HEK293T (cell line): ENCODE data around the gene XPNPEP2.

Experiments used
- CTCF ChIA-PET: fragments of 350-600 bp; formaldehyde crosslinking; extraction: SDS; loops from one replicate; lab custom pipeline; 2021; ENCODE audit warnings: antibody characterized with exemption, inconsistent platforms; lab: Yijun Ruan, JAX
- POLR2A ChIA-PET: fragments of 350-600 bp; formaldehyde crosslinking; extraction: SDS; loops from one replicate; lab custom pipeline; 2020; ENCODE audit warnings: antibody characterized with exemption, inconsistent platforms; lab: Yijun Ruan, JAX
- DNase-seq: peaks from one replicate; pipeline ENCODE4 v3.0.0; 2012; ENCODE audit warnings: mixed read lengths; ENCODE audit errors: extremely low spot score
- ARNT ChIP-seq: fragments of 450-650 bp; IDR thresholded peaks from 2 replicates; pipeline ENCODE4 v1.6.1; 2017; ENCODE audit warnings: mild to moderate bottlenecking
- BHLHE40 ChIP-seq: fragments of 450-650 bp; IDR thresholded peaks from 2 replicates; pipeline ENCODE4 v1.6.1; 2016; ENCODE audit warnings: mild to moderate bottlenecking, moderate library complexity, borderline replicate concordance
- CTBP1 ChIP-seq: fragments of 450-650 bp; IDR thresholded peaks from 2 replicates; pipeline ENCODE4 v1.6.1; 2016; ENCODE audit warnings: borderline replicate concordance
- ELF4 ChIP-seq: fragments of 450-650 bp; IDR thresholded peaks from 2 replicates; pipeline ENCODE4 v1.6.1; 2017; ENCODE audit warnings: antibody characterized with exemption
- FOXA1 ChIP-seq: fragments of 450-650 bp; IDR thresholded peaks from 2 replicates; pipeline ENCODE4 v1.6.1; 2016; ENCODE audit warnings: mild to moderate bottlenecking
- FOXK2 ChIP-seq: fragments of 450-650 bp; IDR thresholded peaks from 2 replicates; pipeline ENCODE4 v1.6.1; 2016; ENCODE audit warnings: mild to moderate bottlenecking
- FOXM1 ChIP-seq: fragments of 450-650 bp; IDR thresholded peaks from 2 replicates; pipeline ENCODE4 v1.6.1; 2017; ENCODE audit warnings: mild to moderate bottlenecking, borderline replicate concordance
- HDGF ChIP-seq: fragments of 450-650 bp; IDR thresholded peaks from 2 replicates; pipeline ENCODE4 v1.6.1; 2017; ENCODE audit warnings: antibody characterized with exemption, borderline replicate concordance
- L3MBTL2 ChIP-seq: fragments of 450-650 bp; conservative IDR thresholded peaks from 2 replicates; pipeline ENCODE4 v1.6.1; 2016; ENCODE audit warnings: mild to moderate bottlenecking
- LEF1 ChIP-seq: fragments of 450-650 bp; IDR thresholded peaks from 2 replicates; pipeline ENCODE4 v1.6.1; 2017; ENCODE audit warnings: mild to moderate bottlenecking, borderline replicate concordance
- NFRKB ChIP-seq: fragments of 450-650 bp; IDR thresholded peaks from 2 replicates; pipeline ENCODE4 v1.6.1; 2016; ENCODE audit warnings: mild to moderate bottlenecking, moderate library complexity
- SP1 ChIP-seq: fragments of 450-650 bp; IDR thresholded peaks from 2 replicates; pipeline ENCODE4 v1.6.1; 2017
- SUZ12 ChIP-seq: fragments of 450-650 bp; IDR thresholded peaks from 2 replicates; pipeline ENCODE4 v1.6.1; 2016; ENCODE audit warnings: mild to moderate bottlenecking
- TARDBP ChIP-seq: fragments of 450-650 bp; IDR thresholded peaks from 2 replicates; pipeline ENCODE4 v1.6.1; 2016
- ZNF384 ChIP-seq: fragments of 450-650 bp; IDR thresholded peaks from 2 replicates; pipeline ENCODE4 v1.6.1; 2016
- TF ChIP-seq, protein P1 (sequence below): fragments of 450-650 bp; IDR thresholded peaks from 2 replicates; pipeline ENCODE4 v1.6.1; 2016

The XPNPEP2 gene

DNA sequence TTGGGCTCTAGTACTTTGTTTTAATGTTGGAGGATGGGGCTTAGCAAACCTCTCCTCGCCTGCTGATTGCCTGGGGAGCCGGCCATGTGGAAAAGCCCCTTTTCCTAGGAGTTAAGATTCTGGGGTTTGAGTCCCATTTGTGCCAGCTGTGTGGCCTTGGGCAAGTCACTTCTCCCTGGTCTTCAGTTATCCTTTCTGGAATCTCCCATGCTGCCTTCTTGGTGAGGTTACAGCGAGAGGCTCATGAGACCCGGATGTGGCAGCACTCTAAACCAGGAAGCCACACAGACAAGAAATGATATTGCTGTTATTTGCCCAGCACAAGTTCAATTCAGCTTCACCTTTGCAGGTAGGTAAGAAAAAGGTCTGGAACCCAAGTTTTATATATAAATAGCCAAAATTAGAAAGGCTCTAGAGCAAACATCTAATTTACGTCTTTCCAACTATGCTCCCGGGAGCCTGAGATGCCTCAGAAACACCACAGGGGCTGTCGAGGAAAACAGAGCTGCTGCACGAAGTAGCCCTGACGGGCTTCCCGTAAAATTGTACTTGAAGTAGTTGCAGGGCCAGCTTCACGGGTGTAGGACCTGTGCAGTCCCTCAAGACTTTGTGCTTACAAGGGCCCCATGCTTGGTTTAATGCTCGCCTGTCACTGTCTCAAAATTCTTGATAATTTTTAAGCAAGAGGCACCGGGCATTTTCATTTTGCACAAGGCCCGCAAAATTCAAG lies 32.7 kb downstream of the XPNPEP2 start:
- no peak for TF ChIP-seq FOXM1
- TF ChIP-seq LEF1 = no peak
- no peak for TF ChIP-seq CTBP1
- no peak for TF ChIP-seq ZNF384
- TF ChIP-seq FOXA1 = no peak
- no peak for TF ChIP-seq TARDBP
- no peak for TF ChIP-seq ELF4
- TF ChIP-seq SP1 = no peak
- TF ChIP-seq HDGF = no peak
- no peak for TF ChIP-seq SUZ12
- TF ChIP-seq, protein P1, sequence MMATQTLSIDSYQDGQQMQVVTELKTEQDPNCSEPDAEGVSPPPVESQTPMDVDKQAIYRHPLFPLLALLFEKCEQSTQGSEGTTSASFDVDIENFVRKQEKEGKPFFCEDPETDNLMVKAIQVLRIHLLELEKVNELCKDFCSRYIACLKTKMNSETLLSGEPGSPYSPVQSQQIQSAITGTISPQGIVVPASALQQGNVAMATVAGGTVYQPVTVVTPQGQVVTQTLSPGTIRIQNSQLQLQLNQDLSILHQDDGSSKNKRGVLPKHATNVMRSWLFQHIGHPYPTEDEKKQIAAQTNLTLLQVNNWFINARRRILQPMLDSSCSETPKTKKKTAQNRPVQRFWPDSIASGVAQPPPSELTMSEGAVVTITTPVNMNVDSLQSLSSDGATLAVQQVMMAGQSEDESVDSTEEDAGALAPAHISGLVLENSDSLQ = no peak
- TF ChIP-seq L3MBTL2 = no peak
- TF ChIP-seq NFRKB = no peak
- no peak for TF ChIP-seq FOXK2
- no peak for TF ChIP-seq ARNT
- no peak for TF ChIP-seq BHLHE40
- CTCF ChIA-PET = interaction anchor here (0.7 kb wide), 1 partner anchor 54 kb away, joined by 3 read pairs; no protein-coding TSS in a partner anchor
- POLR2A ChIA-PET = no interaction called here
- DNase-seq = no peak

DNA sequence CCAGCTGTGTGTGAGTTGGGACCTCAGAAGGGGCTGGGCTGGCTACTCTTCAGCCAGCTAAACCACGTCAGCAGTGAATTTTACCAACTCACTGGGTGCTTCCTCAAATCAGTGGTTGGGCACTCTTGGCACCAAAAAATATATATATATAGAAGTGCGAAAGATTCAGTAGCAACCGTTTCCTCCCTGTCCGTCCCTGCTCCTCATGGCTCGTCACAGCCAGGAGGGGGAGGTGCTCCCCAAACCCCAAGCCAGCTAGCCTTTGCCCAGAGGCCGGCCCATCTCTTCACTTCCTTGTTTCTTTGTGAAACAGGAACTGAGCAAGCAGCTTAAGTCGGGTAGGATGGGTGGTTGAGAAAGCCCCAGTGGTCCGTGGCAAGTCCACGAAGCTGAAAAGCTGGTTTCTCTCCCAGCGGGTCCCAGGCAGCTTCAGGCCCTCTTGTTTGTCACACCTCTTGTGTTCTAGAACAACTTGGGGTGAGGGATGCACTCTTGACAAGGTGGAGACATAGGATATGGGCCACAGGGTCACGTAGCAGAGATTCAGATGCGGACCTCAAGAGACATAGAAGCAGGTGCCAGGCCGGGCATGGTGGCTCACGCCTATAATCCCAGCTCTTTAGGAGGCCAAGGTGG lies 34.1 kb downstream of the XPNPEP2 start:
- ChIA-PET CTCF (no interaction called here), POLR2A (no interaction called here)
- no peak for TF ChIP-seq TARDBP
- no peak for TF ChIP-seq NFRKB
- TF ChIP-seq CTBP1 = no peak
- no peak for TF ChIP-seq HDGF
- TF ChIP-seq, protein P1 = no peak
- TF ChIP-seq LEF1 = no peak
- no peak for TF ChIP-seq SUZ12
- TF ChIP-seq ZNF384 = no peak
- TF ChIP-seq BHLHE40 = no peak
- TF ChIP-seq ELF4 = no peak
- TF ChIP-seq FOXM1 = no peak
- no peak for DNase-seq

DNA sequence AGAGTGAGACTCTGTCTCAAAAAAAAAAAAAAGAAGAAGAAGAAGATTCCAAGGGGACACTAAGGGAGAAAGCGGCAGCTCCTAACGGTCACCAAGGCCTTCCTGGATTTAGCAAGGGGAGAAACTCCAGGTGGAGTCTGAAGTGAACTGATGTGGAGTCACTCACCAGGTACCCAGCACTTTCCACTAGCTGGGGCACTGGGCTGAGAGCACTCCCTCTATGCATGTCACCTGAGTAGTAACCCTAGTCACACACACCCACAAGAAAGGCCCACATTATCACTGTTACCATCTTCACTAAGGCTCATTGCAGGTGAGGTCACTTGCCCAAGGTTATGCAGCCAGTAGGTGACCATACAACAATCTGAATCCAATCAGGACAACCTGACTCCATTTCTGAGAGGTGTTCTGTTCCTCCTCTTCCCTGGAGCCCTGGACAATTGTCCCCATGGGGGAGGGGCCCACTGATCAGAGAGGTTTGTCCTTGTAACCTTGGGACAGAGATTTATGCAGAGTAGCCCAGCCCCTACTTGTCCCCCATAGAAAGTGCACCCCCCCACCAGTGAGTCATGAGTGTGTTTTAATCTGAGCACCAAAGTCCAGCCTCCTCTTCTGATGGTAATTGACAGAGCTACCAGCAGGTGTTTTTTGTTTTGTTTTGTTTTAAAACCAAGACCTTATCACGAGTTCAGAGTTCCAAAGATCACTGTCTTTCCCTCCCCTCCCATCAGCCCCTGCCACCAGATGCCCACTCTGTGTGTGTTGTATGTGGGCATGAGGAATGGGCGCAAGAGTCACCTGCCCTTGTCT lies 35.1 kb downstream of the XPNPEP2 start:
- DNase-seq = no peak
- no peak for TF ChIP-seq FOXM1
- no peak for TF ChIP-seq TARDBP
- TF ChIP-seq BHLHE40 = no peak
- no peak for TF ChIP-seq SUZ12
- TF ChIP-seq ELF4 = no peak
- TF ChIP-seq, protein P1 = no peak
- TF ChIP-seq FOXA1 = no peak
- TF ChIP-seq HDGF = no peak
- no peak for TF ChIP-seq NFRKB
- no peak for TF ChIP-seq ARNT
- TF ChIP-seq ZNF384 = no peak
- TF ChIP-seq L3MBTL2 = no peak
- no peak for TF ChIP-seq SP1
- no peak for TF ChIP-seq FOXK2
- no peak for TF ChIP-seq LEF1
- TF ChIP-seq CTBP1 = no peak
- POLR2A ChIA-PET = no interaction called here
- CTCF ChIA-PET = no interaction called here

DNA sequence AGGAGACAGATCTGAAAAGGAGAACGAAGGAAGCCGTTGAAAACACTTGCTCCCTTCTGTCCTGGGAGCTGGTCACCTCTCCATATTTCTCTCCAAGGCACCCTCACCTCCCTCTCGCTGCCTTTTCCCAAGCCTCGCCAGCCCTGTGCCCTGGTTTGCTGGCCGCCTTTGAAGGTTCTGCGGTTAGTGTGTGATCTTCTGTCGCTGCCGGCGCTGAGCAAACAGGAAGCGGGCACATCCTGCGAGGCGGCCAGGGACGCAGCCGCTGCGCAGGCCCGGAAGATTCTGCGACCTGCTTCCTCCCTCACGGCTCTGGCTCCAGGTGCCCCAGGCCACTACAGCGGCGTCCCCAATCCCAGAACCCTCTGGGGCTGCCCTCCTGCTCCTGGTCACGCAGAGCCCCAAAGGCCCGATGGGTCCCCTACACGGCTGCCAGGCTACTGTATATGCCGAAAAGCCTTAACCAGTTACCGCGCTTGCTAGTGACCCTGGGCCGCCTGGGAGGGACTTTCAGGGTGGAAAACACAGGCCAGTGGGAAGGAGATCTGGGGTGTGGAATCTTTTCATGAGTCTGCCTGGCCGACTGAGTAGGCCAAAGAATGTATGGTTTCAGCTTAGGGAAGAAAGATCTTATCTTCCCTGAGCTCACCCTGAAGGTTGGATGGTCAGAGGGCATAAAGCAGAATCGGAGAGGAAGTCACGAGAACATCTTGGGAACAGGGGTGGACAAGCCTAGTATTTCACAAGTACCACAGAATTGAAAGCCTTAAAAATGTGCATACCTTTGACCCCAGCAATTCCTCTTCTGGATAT lies 38.6 kb downstream of the XPNPEP2 start:
- no peak for DNase-seq
- ChIA-PET CTCF (no interaction called here), POLR2A (interaction anchor here (1.1 kb wide), 1 partner anchor 10 kb away, joined by 3 read pairs; no protein-coding TSS in a partner anchor)
- TF ChIP-seq L3MBTL2 (no peak), FOXM1 (no peak), HDGF (no peak), CTBP1 (no peak), FOXK2 (no peak), ELF4 (no peak), SP1 (no peak), LEF1 (no peak), FOXA1 (no peak), NFRKB (no peak), ARNT (no peak), TARDBP (no peak), ZNF384 (no peak), SUZ12 (no peak)
